Measurements from ENCODE around the gene GRIP2.

DNA sequence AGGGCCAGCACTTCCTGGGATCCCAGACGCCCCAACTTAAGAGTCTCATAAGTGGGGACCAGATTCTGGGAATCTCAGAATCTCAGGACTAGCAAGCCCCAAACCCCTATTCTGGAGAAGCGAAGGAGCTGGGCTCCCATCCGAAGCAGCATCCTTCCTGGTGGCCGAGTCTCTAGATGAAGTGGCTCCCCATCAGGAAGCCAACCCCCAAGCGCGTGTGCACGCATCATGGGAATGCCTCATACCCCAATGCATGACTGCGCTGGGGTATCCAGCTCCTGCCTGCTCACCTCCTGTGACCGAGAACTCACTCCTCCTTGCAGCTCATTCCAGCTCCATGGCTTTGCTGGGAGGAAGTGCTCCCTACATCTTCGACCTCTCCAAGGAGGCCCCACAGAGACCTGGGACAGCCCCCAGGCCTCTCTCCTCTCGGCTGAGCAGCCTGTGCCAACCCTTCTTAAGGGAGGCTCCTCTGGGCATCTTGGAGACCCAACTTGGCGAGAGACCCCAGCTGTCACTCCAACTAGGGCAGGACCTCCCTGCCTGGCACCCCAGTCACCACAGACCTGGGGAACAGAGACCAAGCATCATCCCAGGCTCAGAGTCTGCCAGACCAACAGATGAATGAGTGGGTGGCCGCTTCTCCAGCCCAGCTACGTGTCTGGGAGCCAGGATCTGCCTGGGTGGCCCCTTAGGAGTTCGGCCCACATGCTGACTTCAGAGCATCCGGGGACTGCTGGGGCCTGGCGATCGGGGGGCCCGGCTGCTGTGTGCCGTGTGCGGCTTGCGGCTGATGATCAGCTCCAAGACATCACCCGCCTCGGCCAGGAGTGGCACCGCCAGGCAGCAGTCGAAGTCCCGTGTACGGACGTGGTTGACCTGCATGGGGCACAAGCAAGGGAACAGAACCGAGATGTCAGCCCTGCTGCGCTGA, 46.9 kb downstream of the GRIP2 start:
- TF ChIP-seq, protein P1, sequence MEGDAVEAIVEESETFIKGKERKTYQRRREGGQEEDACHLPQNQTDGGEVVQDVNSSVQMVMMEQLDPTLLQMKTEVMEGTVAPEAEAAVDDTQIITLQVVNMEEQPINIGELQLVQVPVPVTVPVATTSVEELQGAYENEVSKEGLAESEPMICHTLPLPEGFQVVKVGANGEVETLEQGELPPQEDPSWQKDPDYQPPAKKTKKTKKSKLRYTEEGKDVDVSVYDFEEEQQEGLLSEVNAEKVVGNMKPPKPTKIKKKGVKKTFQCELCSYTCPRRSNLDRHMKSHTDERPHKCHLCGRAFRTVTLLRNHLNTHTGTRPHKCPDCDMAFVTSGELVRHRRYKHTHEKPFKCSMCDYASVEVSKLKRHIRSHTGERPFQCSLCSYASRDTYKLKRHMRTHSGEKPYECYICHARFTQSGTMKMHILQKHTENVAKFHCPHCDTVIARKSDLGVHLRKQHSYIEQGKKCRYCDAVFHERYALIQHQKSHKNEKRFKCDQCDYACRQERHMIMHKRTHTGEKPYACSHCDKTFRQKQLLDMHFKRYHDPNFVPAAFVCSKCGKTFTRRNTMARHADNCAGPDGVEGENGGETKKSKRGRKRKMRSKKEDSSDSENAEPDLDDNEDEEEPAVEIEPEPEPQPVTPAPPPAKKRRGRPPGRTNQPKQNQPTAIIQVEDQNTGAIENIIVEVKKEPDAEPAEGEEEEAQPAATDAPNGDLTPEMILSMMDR (conservative IDR thresholded peaks at IDR 0.05 in 1 of 2, IDR thresholded peaks at IDR 0.05 in 1 of 2; ENCODE audit: extremely low read depth in 1 of 2, insufficient read depth in 1 of 2, low read depth in 1 of 2, low read length in 2 of 2): no peak
- no peak for TF ChIP-seq EZH2 (IDR thresholded peaks at IDR 0.05; ENCODE audit: borderline replicate concordance, low read length)

Measured in mammary epithelial cell (primary cell).